Right hindlimb (tissue), 1 donor: Measurements from ENCODE around the gene SNX30.

Experiments used
- DNase-seq: peaks from one replicate; pipeline ENCODE4 v3.0.0-alpha.2; 2018

Gene SNX30

DNA sequence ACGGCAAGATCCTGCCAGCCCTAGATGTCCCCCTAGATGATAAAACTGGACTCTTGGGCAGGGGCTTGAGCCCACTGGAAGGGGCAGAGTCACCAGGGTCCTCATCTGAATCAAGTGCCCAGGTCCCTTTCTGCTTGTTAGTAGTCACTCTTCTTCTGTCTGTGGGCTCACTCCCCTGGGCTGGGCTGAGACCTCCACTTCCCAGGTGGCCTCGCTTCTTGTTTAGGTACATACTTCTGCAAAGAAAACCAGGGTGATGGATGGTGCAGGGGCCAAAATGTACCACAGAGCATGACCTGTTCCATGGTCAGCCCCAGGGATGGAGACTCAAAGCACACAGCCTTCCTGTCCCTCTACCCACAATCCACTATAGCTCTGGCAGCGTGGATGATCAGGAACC, 141.0 kb downstream of the SNX30 start:
- no peak for DNase-seq

- DNase-seq = no peak
These were observed 142.4 kb downstream of the SNX30 start for GRCh38 chr9:112892981-112893380.

- DNase-seq = no peak
These were observed 143.5 kb downstream of the SNX30 start for GRCh38 chr9:112894041-112894440.

DNA sequence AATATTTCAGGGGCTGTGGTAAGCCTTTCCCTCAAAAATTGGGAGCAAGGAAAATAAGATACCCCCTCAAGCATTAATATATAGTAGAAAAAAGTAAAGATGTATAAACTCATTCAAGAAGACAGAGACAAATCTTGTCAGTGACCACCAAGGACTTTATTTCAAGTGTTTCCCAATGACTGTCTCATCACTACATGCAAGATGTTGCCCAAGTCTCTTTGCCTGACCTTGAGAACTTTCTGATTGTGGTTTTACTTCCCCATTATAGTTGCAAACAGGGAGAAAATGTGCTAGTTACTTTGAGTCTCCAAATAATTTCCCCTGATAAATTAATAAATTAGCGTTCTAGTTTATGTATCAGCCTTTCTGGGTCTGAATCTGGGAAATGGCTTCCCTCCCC, 144.1 kb downstream of the SNX30 start:
- no peak for DNase-seq

- no peak for DNase-seq
These were observed 145.6 kb downstream of the SNX30 start for GRCh38 chr9:112896131-112896530.

GRCh38 chr9:112898872-112899311, 148.3 kb downstream of the SNX30 start:
- no peak for DNase-seq

GRCh38 chr9:112900488-112900887, 149.9 kb downstream of the SNX30 start:
- no peak for DNase-seq

GRCh38 chr9:112900901-112901300, 150.3 kb downstream of the SNX30 start:
- DNase-seq = no peak

DNA sequence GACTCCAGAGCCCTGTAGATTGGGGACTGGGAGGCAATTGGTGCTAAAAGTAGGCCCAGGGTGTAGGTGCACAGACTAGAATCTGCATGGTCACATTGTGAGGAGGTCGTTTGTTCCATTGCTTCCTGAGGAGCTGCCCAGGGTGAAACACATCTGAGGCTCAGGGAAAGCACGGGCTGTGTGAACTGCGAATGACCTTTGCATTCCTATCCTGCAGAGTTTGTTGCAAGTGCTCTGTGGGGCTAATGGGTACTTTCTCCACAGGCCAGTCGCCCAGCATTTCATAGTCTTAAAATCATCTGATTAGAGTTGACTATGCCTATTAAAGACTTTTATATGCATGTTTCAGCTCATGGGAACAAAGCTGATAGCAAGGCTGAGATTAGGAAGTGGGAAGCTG, 154.5 kb downstream of the SNX30 start:
- DNase-seq = no peak

DNA sequence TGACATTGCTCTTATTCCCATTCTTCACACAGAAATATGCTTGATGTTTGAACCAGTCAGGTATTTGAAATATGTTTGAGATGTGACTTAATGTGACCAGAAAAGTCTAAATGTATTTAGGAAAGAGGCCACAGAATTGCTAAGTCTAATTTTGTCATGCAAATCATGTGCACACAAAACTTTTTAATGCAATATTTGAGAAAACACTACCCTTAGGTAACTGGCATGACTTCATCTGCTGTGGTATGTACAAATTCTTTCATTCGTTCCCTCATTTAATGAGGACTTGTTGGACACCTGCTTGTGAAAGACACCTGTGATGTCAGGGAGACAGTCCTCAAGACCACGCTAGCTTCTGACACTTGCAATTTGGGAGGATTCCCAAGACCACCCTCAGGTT, 161.2 kb downstream of the SNX30 start:
- DNase-seq = no peak

- no peak for DNase-seq
These were observed 162.1 kb downstream of the SNX30 start for GRCh38 chr9:112912636-112913035.

GRCh38 chr9:112913326-112913725, 162.8 kb downstream of the SNX30 start:
- no peak for DNase-seq

- no peak for DNase-seq
These were observed 164.0 kb downstream of the SNX30 start for GRCh38 chr9:112914524-112914923.

DNA sequence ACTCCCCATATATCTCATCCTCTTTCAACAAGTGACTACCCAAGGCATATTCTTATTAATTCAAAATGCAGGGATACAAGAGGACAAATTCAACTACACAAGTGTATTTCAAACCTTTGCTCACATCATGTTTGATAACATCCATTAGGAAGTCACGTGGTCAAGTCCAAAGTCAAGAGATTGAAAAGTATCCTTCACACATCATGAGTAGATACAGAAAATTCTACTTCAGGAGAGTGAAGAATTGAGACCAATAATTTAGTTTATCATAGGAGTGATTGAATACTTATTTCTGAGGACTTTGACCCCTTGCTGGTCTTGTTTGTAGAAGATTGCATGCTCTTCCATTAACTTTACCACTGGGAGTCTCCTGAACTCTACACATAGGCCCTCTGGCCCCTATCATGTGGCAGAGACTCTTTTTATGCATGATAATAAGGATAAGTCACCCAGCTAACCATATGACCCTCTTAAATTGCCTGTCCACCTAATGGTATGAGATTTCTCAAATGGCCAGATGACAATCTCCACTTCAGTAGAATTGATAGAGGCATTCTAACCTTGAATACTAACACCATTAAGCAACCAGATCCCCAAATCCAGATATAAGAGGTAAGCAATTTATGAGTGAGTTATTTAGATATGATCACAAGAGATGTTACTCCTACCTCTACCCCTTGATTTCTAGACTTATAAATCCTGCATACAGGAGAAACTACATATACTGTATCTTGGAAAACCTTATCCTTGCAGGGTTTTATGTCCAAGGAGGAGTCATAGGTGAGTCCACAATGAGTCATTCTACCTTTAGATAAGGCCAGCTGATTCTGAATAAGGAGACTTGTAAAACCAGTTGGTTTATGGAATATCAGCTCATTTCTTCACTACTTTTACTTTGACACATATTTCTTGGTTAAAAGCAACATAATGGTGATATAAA, 166.8 kb downstream of the SNX30 start:
- DNase-seq = no peak

- no peak for DNase-seq
These were observed 167.4 kb downstream of the SNX30 start for GRCh38 chr9:112917987-112918362.

DNA sequence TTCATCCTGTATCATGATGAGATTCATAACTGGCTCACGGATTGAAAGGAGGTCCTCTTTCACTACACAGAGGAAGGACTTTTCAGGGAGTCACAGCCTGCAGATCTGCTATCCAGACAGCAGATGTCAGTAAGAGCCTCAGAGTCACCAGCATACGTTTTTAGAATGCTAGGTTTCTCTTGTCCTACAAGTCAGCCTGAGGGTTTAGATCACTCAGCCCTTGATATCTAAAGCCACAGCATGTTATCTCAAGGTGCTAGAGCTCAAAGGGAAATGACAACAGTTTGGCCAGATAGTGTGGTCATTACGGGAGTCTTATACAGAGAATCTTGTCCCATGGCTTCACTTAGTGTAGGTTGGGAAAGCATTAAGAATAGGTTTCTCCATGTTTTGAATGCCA, 171.0 kb downstream of the SNX30 start:
- DNase-seq = no peak
